GM12878 (cell line): ENCODE measurements around the gene DPPA5. TPM values are rescaled to one million over a fixed set of nuclear protein-coding genes. Genes with fewer than 3 reads are reported as not detected.

Source experiments
- ATAC-seq: fragments of 200-7000 bp; cut with Tn5 transposase; 3 replicates; pipeline ENCODE4 v1.9.1; 2020; ENCODE audit warnings: mild to moderate bottlenecking, moderate library complexity
- BruUV-seq: library from RNA; stranded (reverse); fragments of 400-500 nt; replicated peaks from 2 replicates; lab custom pipeline; 2021; lab: Mats Ljungman, UMichigan
- CTCF ChIA-PET: fragments of 300-600 bp; sonication (Branson Sonifier 250); formaldehyde crosslinking; extraction: SDS; loops from one replicate; lab custom pipeline; 2021; ENCODE audit warnings: inconsistent platforms; lab: Yijun Ruan, JAX
- POLR2A ChIA-PET: fragments of 350-600 bp; formaldehyde crosslinking; extraction: SDS; loops from one replicate; lab custom pipeline; 2021; ENCODE audit warnings: inconsistent platforms; lab: Charles Lee
- RAD21 ChIA-PET: fragments of 300-600 bp; sonication (Branson Sonifier 250); formaldehyde crosslinking; loops from one replicate; lab custom pipeline; 2023; ENCODE audit warnings: antibody characterized with exemption; ENCODE audit not compliant: unreplicated experiment; lab: Charles Lee
- SMC1A ChIA-PET: fragments of 300-600 bp; sonication (Branson Sonifier 250); formaldehyde crosslinking; loops from one replicate; lab custom pipeline; 2023; ENCODE audit not compliant: unreplicated experiment, uncharacterized antibody; lab: Charles Lee
- DNase-seq: peaks from one replicate; pipeline ENCODE4 v3.0.0-alpha.2; 2011; ENCODE audit warnings: low read depth, low spot score
- FAIRE-seq: peaks from 3 replicates; lab custom pipeline; 2011; peaks lifted over from hg19 to GRCh38; lab: Jason Lieb, UNC
- H2AFZ ChIP-seq: 2 replicates; pipeline ENCODE4 v1.6.0; 2011; ENCODE audit warnings: low read depth, low read length, control low read depth; ENCODE audit not compliant: control insufficient read depth
- H3K27ac ChIP-seq: 2 replicates; pipeline ENCODE4 v1.5.1; 2011; ENCODE audit warnings: control low read depth; ENCODE audit not compliant: control insufficient read depth, insufficient read depth
- H3K27me3 ChIP-seq, 2 experiments: replicated peaks in 1 of 2; 2 replicates each; pipeline versions ENCODE4 v1.6.0 to v1.6.1; 2011; ENCODE audit warnings: low read length in 1 of 2; ENCODE audit not compliant: control insufficient read depth in 2 of 2, insufficient read depth in 2 of 2
- H3K36me3 ChIP-seq, 2 experiments: 2 replicates each; pipeline ENCODE4 v1.5.1; 2011; ENCODE audit warnings: low read length in 1 of 2; ENCODE audit not compliant: control insufficient read depth in 2 of 2, insufficient read depth in 2 of 2
- H3K4me1 ChIP-seq: 2 replicates; pipeline ENCODE4 v1.6.1; 2011; ENCODE audit warnings: mild to moderate bottlenecking, low read length, moderate library complexity, mixed read lengths; ENCODE audit not compliant: control insufficient read depth, insufficient read depth
- H3K4me2 ChIP-seq: 2 replicates; pipeline ENCODE4 v1.6.0; 2011; ENCODE audit warnings: control low read depth; ENCODE audit not compliant: control insufficient read depth, insufficient read depth
- H3K4me3 ChIP-seq: fragments of 200-600 bp; sonication (generic); 2 replicates; pipeline ENCODE4 v1.5.1; 2016
- H3K79me2 ChIP-seq: 2 replicates; pipeline ENCODE4 v1.6.0; 2011; ENCODE audit warnings: low read length; ENCODE audit not compliant: control insufficient read depth, insufficient read depth
- H3K9ac ChIP-seq: 2 replicates; pipeline ENCODE4 v1.8.0; 2011; ENCODE audit warnings: low read length, control low read depth, mixed read lengths; ENCODE audit not compliant: control insufficient read depth, insufficient read depth
- H3K9me3 ChIP-seq: replicated peaks from 3 replicates; pipeline ENCODE4 v1.5.1; 2011; ENCODE audit warnings: mild to moderate bottlenecking, low read length; ENCODE audit not compliant: control insufficient read depth, insufficient read depth
- H4K20me1 ChIP-seq: 2 replicates; pipeline ENCODE4 v1.6.0; 2011; ENCODE audit not compliant: control insufficient read depth, insufficient read depth
- CBX5 ChIP-seq: sonication (generic); IDR thresholded peaks from 2 replicates; pipeline ENCODE4 v1.6.1; 2016; ENCODE audit warnings: low read depth, moderate library complexity, mild to moderate bottlenecking, inconsistent platforms
- CHD1 ChIP-seq: IDR thresholded peaks from 2 replicates; pipeline ENCODE4 v1.6.1; 2012; ENCODE audit warnings: low read depth, low read length, improper control_type of control experiment
- CREM ChIP-seq: IDR thresholded peaks from 2 replicates; pipeline ENCODE4 v1.6.1; 2014; ENCODE audit warnings: antibody characterized with exemption, low read depth
- NR2F1 ChIP-seq: fragments of 450-650 bp; conservative IDR thresholded peaks from 2 replicates; pipeline ENCODE4 v1.6.1; 2017; ENCODE audit warnings: mild to moderate bottlenecking
- SUZ12 ChIP-seq: fragments of 200-600 bp; sonication (generic); IDR thresholded peaks from one replicate; pipeline ENCODE4 v1.6.1; 2018; ENCODE audit warnings: antibody characterized with exemption, mild to moderate bottlenecking; ENCODE audit not compliant: unreplicated experiment
- TARDBP ChIP-seq: IDR thresholded peaks from 2 replicates; pipeline ENCODE4 v1.6.1; 2016; ENCODE audit warnings: borderline replicate concordance
- WRNIP1 ChIP-seq: IDR thresholded peaks from 2 replicates; pipeline ENCODE4 v1.6.1; 2011; ENCODE audit warnings: low read depth, low read length, improper control_type of control experiment, borderline replicate concordance
- ZBED1 ChIP-seq: IDR thresholded peaks from 2 replicates; pipeline ENCODE4 v1.6.1; 2016; ENCODE audit warnings: borderline replicate concordance
- WGBS: methylation state at CpG from one replicate; pipeline ENCODE4 v1.1.6; 2016; ENCODE audit warnings: low lambda C conversion rate; ENCODE audit not compliant: insufficient replicate concordance, insufficient coverage; ENCODE audit errors: missing lambda C conversion rate; 5-methylcytosine and 5-hydroxymethylcytosine counted together
- in situ Hi-C: fragments of 300-500 bp; cut with MboI; formaldehyde crosslinking; loops from 9 replicates; pipeline ENCODE4 v1.14.3; 2018; ENCODE audit warnings: mixed read lengths
- intact Hi-C: fragments of 100-400 bp; cut with micrococcal nuclease; formaldehyde crosslinking; loops from one replicate; pipeline ENCODE4 v1.14.2; 2022; ENCODE audit not compliant: unreplicated experiment
- polyA plus RNA-seq, 11 experiments: library from polyadenylated mRNA; depleted of rRNA in 4 of 11; unstranded in 6 of 11; stranded (reverse) in 5 of 11; fragments of >200 nt; fragmentation: Nextera tagmentation in 4 of 11; fragmentation: Illumina TruSeq in 1 of 11; extraction: Ambion mirVana in 4 of 11; extraction: Trizol in 1 of 11; gene quantifications; 1 replicate in 1 of 11; 2 replicates in 10 of 11; pipeline versions ENCODE4 v1.2.1 to v1.2.3, GENCODE V29; 2011 to 2016; ENCODE audit warnings: inconsistent platforms in 2 of 11, missing spikeins in 2 of 11, low read depth in 1 of 11
- total RNA-seq, 4 experiments: library from RNA; depleted of rRNA in 3 of 4; stranded (reverse); fragments of >200 nt in 3 of 4; fragmentation: Illumina TruSeq in 1 of 4; extraction: Trizol in 1 of 4; gene quantifications; 2 replicates each; pipeline versions ENCODE4 v1.2.1 to v1.2.3, GENCODE V29; 2013 to 2021
- TF ChIP-seq, protein P1 (sequence below), 3 experiments: IDR thresholded peaks in 2 of 3; conservative IDR thresholded peaks in 1 of 3; 2 replicates each; pipeline ENCODE4 v1.5.1; 2011; ENCODE audit warnings: low read depth in 3 of 3, low read length in 3 of 3, mild to moderate bottlenecking in 3 of 3, control low read depth in 2 of 3, moderate library complexity in 2 of 3, inconsistent platforms in 1 of 3, mixed read lengths in 1 of 3; ENCODE audit not compliant: control insufficient read depth in 2 of 3, insufficient read depth in 1 of 3; ENCODE audit errors: extremely low read depth in 1 of 3
- TF ChIP-seq, protein P2 (sequence below): fragments of 450-650 bp; IDR thresholded peaks from 2 replicates; pipeline ENCODE4 v1.6.1; 2017; ENCODE audit warnings: mild to moderate bottlenecking, moderate library complexity
- TF ChIP-seq, protein P3 (sequence below): fragments of 450-650 bp; IDR thresholded peaks from 2 replicates; pipeline ENCODE4 v1.6.1; 2017; ENCODE audit warnings: borderline replicate concordance
- TF ChIP-seq, protein P4 (sequence below): fragments of 450-650 bp; IDR thresholded peaks from 2 replicates; pipeline ENCODE4 v1.6.1; 2018; ENCODE audit warnings: borderline replicate concordance, mild to moderate bottlenecking; ENCODE audit not compliant: partially characterized antibody

DPPA5 gene
- total and polyA plus RNA-seq, 10 of the 15 experiments (the other 5 are each of a cell fraction or from before 2014, with no cell fraction given) = not detected

DNA sequence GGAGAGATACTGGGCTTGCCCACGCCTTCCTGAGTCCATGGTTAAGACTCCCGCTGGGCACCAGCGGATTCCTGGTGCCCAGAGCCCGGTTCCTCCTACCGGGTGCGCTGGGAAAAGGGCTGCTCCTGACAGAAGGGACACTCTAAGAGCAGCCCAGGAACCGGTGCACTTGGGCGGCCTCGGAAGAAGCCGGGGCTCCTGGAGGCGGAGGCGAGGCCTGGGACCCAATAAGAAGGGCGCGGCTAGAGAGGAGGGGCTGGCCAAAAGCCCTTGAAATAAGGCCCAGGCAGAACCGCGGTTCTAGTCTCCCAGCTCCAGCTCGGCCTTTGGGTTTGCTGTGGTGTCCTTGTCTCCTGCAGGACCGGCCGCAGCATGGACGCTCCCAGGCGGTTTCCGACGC lies 8.3 kb upstream of the DPPA5 start, which contains the start of gene KHDC3L:
KHDC3L (plus strand) TSS at position 301 of the 400 bp plus-strand sequence; CDS start at position 373, 72 bp downstream.
- FAIRE-seq = no peak
- no peaks in the 10 kb centered on the region for H4K20me1 ChIP-seq

More for the DNA sequence above, 8.3 kb upstream of the DPPA5 start, which contains the start of gene KHDC3L:
- WGBS = 72% methylated on average over 23 of the region's 23 CpGs
- Histone ChIP-seq H3K4me2 (no peak within 1 kb of the TSS), H2AFZ (no peak within 1 kb of the TSS), H3K9me3 (no peaks in the 10 kb centered on the region), H3K4me3 (no peak within 1 kb of the TSS), H3K9ac (no peak within 1 kb of the TSS), H3K36me3 (no peaks in the 10 kb centered on the region), H3K4me1 (no peaks in the 10 kb centered on the region), H3K27me3 (no peaks in the 10 kb centered on the region), H3K79me2 (no peaks in the 10 kb centered on the region), H3K27ac (no peak within 1 kb of the TSS)
- intact Hi-C loops (no loop called here), in situ Hi-C loops (no loop called here)
- ATAC-seq (no peak), DNase-seq (no peak)
- POLR2A ChIA-PET = no interaction called here
- RAD21 ChIA-PET = no interaction called here
- CTCF ChIA-PET = no interaction called here
- TF ChIP-seq, protein P1, sequence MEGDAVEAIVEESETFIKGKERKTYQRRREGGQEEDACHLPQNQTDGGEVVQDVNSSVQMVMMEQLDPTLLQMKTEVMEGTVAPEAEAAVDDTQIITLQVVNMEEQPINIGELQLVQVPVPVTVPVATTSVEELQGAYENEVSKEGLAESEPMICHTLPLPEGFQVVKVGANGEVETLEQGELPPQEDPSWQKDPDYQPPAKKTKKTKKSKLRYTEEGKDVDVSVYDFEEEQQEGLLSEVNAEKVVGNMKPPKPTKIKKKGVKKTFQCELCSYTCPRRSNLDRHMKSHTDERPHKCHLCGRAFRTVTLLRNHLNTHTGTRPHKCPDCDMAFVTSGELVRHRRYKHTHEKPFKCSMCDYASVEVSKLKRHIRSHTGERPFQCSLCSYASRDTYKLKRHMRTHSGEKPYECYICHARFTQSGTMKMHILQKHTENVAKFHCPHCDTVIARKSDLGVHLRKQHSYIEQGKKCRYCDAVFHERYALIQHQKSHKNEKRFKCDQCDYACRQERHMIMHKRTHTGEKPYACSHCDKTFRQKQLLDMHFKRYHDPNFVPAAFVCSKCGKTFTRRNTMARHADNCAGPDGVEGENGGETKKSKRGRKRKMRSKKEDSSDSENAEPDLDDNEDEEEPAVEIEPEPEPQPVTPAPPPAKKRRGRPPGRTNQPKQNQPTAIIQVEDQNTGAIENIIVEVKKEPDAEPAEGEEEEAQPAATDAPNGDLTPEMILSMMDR (IDR thresholded peaks at IDR 0.05 in 2 of 3, conservative IDR thresholded peaks at IDR 0.05 in 1 of 3; ENCODE audit: control insufficient read depth in 2 of 3, extremely low read depth in 1 of 3, insufficient read depth in 1 of 3, low read depth in 3 of 3, low read length in 3 of 3) = no peak
- no peak for TF ChIP-seq ZBED1
- TF ChIP-seq, protein P2, sequence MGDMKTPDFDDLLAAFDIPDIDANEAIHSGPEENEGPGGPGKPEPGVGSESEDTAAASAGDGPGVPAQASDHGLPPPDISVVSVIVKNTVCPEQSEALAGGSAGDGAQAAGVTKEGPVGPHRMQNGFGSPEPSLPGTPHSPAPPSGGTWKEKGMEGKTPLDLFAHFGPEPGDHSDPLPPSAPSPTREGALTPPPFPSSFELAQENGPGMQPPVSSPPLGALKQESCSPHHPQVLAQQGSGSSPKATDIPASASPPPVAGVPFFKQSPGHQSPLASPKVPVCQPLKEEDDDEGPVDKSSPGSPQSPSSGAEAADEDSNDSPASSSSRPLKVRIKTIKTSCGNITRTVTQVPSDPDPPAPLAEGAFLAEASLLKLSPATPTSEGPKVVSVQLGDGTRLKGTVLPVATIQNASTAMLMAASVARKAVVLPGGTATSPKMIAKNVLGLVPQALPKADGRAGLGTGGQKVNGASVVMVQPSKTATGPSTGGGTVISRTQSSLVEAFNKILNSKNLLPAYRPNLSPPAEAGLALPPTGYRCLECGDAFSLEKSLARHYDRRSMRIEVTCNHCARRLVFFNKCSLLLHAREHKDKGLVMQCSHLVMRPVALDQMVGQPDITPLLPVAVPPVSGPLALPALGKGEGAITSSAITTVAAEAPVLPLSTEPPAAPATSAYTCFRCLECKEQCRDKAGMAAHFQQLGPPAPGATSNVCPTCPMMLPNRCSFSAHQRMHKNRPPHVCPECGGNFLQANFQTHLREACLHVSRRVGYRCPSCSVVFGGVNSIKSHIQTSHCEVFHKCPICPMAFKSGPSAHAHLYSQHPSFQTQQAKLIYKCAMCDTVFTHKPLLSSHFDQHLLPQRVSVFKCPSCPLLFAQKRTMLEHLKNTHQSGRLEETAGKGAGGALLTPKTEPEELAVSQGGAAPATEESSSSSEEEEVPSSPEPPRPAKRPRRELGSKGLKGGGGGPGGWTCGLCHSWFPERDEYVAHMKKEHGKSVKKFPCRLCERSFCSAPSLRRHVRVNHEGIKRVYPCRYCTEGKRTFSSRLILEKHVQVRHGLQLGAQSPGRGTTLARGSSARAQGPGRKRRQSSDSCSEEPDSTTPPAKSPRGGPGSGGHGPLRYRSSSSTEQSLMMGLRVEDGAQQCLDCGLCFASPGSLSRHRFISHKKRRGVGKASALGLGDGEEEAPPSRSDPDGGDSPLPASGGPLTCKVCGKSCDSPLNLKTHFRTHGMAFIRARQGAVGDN = no peak
- TF ChIP-seq, protein P3, sequence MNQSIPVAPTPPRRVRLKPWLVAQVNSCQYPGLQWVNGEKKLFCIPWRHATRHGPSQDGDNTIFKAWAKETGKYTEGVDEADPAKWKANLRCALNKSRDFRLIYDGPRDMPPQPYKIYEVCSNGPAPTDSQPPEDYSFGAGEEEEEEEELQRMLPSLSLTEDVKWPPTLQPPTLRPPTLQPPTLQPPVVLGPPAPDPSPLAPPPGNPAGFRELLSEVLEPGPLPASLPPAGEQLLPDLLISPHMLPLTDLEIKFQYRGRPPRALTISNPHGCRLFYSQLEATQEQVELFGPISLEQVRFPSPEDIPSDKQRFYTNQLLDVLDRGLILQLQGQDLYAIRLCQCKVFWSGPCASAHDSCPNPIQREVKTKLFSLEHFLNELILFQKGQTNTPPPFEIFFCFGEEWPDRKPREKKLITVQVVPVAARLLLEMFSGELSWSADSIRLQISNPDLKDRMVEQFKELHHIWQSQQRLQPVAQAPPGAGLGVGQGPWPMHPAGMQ = no peak
- TF ChIP-seq CREM = no peak
- TF ChIP-seq CHD1 = no peak
- no peak for TF ChIP-seq CBX5
- TF ChIP-seq NR2F1 = no peak
- no peak for TF ChIP-seq WRNIP1
- TF ChIP-seq TARDBP = no peak
- TF ChIP-seq SUZ12 = no peak
- TF ChIP-seq, protein P4, sequence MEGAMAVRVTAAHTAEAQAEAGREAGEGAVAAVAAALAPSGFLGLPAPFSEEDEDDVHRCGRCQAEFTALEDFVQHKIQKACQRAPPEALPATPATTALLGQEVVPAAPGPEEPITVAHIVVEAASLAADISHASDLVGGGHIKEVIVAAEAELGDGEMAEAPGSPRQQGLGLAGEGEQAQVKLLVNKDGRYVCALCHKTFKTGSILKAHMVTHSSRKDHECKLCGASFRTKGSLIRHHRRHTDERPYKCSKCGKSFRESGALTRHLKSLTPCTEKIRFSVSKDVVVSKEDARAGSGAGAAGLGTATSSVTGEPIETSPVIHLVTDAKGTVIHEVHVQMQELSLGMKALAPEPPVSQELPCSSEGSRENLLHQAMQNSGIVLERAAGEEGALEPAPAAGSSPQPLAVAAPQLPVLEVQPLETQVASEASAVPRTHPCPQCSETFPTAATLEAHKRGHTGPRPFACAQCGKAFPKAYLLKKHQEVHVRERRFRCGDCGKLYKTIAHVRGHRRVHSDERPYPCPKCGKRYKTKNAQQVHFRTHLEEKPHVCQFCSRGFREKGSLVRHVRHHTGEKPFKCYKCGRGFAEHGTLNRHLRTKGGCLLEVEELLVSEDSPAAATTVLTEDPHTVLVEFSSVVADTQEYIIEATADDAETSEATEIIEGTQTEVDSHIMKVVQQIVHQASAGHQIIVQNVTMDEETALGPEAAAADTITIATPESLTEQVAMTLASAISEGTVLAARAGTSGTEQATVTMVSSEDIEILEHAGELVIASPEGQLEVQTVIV = no peak
- BruUV-seq = no TSS peak
- SMC1A ChIA-PET = no interaction called here
